C4-2B (cell line): ENCODE data around the gene RWDD1.
A peak's percentile ranks its signal among the peaks of the same experiment; 100 is the strongest.

Source experiments
- H3K27ac ChIP-seq: fragments of 450-650 bp; 2 replicates; pipeline ENCODE4 v1.5.1; 2017
- ZFX ChIP-seq: fragments of 450-650 bp; IDR thresholded peaks from 2 replicates; pipeline ENCODE4 v1.6.1; 2017
- TF ChIP-seq, protein P1 (sequence below): fragments of 450-650 bp; conservative IDR thresholded peaks from 2 replicates; pipeline ENCODE4 v1.5.1; 2017; ENCODE audit warnings: mild to moderate bottlenecking

Gene RWDD1

DNA sequence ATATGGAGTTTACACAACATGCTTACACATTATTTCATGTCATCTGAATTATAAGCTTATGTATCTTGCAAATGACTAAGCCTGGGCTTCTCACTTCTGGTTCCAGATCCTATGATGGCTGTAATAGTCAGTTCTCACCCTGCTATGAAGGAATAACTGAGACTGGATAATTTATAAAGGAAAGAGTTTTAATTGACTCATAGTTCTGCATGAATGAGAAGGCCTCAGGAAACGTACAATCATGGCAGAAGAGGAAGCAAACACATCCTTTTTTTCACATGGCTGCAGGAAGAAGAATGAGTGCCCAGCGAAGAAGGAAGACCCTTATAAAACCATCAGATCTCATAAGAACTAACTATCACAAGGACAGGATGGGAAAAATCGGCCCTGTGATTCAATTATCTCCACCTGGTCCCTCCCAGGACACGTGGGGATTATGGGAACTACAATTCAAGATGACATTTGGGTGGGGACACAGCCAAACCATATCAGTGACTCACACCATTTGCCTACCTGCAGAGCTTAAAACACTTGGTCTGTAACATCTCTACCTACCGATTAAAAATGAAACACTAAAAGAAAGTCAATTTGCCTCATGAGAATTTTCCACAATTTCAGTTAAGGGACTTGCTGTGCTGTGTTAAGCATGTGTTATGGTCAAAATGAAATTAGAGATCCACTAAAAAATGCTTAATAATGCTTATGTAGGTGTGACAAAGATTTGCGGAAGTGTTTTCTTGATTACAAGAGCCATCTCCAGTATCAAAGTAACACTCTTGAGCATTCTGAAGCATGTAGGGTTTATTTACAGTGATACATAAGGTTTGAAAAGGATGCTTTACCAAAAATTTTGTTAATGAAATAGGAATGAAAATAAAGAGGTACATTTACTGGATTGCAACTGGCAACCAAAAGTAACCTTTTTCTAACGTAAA is 2.2 kb upstream of the RWDD1 start:
- TF ChIP-seq, protein P1, sequence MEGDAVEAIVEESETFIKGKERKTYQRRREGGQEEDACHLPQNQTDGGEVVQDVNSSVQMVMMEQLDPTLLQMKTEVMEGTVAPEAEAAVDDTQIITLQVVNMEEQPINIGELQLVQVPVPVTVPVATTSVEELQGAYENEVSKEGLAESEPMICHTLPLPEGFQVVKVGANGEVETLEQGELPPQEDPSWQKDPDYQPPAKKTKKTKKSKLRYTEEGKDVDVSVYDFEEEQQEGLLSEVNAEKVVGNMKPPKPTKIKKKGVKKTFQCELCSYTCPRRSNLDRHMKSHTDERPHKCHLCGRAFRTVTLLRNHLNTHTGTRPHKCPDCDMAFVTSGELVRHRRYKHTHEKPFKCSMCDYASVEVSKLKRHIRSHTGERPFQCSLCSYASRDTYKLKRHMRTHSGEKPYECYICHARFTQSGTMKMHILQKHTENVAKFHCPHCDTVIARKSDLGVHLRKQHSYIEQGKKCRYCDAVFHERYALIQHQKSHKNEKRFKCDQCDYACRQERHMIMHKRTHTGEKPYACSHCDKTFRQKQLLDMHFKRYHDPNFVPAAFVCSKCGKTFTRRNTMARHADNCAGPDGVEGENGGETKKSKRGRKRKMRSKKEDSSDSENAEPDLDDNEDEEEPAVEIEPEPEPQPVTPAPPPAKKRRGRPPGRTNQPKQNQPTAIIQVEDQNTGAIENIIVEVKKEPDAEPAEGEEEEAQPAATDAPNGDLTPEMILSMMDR = no peak
- TF ChIP-seq ZFX = no peak
- no peak overlapping the region for H3K27ac ChIP-seq

- peak overlapping the region; percentile 92 for H3K27ac ChIP-seq
- peak; percentile 66 for TF ChIP-seq ZFX
- TF ChIP-seq, protein P1 = 0 out of 2 replicates have a peak, but pooled peaks have one; percentile 6
Observed at GRCh38 chr6:116571683-116572000, 338 bp downstream of the RWDD1 start.

DNA sequence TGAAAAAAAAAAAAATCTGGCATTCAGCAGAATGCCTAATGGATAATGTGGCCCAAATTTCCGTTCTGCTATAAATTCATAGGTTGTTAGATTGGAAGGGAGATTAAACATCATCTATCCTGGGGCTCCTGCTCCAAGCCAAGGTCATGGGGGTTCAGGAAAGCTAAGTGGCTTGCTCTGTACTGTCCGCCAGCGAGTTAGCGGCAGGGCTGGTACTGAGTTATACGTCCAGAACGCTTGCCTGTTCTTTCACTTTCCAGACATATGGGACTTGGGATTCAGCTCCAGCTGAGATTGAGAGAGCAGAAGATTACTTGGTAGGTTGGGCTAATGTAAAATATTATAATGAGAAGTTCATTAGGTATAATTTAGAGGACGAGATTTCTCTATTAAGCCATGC is 858 bp downstream of the RWDD1 start:
- TF ChIP-seq, protein P1 = no peak
- TF ChIP-seq ZFX = no peak

GRCh38 chr6:116575227-116575626 is 3.9 kb downstream of the RWDD1 start:
- H3K27ac ChIP-seq = no peak overlapping the region
- no peak for TF ChIP-seq ZFX
- TF ChIP-seq, protein P1 = no peak

More for the DNA sequence above, 858 bp downstream of the RWDD1 start:
- peak overlapping the region; percentile 92 for H3K27ac ChIP-seq

- TF ChIP-seq ZFX = no peak
- TF ChIP-seq, protein P1 = no peak
- no peak overlapping the region for H3K27ac ChIP-seq
Observed at GRCh38 chr6:116577486-116577885, 6.2 kb downstream of the RWDD1 start.

GRCh38 chr6:116578335-116578734 is 7.0 kb downstream of the RWDD1 start:
- H3K27ac ChIP-seq = no peak overlapping the region

GRCh38 chr6:116579143-116579542 is 7.8 kb downstream of the RWDD1 start:
- H3K27ac ChIP-seq = no peak overlapping the region
- TF ChIP-seq, protein P1 = no peak
- no peak for TF ChIP-seq ZFX

More at GRCh38 chr6:116578335-116578734, 7.0 kb downstream of the RWDD1 start:
- TF ChIP-seq, protein P1 = no peak
- TF ChIP-seq ZFX = no peak
